A549 treated with CORT108297 at 1 μM for 4 hours (cell line): ENCODE data around the gene TRIM66. TPM values are rescaled to one million over a fixed set of nuclear protein-coding genes. Genes with fewer than 3 reads are reported as not detected.

Source experiments
- total RNA-seq: library from RNA; stranded (reverse); fragments of 200-300 nt; extraction: Qiagen RNA extraction; gene quantifications from 5 replicates; pipeline ENCODE4 v1.2.3, GENCODE V29; 2022

TRIM66 gene, protein sequence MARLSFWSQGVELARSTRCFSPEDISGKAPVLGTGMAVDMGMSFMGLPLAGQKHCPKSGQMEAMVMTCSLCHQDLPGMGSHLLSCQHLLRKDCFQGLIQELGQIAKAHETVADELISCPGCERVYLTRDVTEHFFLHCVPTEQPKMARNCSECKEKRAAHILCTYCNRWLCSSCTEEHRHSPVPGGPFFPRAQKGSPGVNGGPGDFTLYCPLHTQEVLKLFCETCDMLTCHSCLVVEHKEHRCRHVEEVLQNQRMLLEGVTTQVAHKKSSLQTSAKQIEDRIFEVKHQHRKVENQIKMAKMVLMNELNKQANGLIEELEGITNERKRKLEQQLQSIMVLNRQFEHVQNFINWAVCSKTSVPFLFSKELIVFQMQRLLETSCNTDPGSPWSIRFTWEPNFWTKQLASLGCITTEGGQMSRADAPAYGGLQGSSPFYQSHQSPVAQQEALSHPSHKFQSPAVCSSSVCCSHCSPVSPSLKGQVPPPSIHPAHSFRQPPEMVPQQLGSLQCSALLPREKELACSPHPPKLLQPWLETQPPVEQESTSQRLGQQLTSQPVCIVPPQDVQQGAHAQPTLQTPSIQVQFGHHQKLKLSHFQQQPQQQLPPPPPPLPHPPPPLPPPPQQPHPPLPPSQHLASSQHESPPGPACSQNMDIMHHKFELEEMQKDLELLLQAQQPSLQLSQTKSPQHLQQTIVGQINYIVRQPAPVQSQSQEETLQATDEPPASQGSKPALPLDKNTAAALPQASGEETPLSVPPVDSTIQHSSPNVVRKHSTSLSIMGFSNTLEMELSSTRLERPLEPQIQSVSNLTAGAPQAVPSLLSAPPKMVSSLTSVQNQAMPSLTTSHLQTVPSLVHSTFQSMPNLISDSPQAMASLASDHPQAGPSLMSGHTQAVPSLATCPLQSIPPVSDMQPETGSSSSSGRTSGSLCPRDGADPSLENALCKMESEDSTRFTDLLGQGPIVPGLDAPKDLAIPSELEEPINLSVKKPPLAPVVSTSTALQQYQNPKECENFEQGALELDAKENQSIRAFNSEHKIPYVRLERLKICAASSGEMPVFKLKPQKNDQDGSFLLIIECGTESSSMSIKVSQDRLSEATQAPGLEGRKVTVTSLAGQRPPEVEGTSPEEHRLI (N-terminal part only)
- total RNA-seq: 1.7 to 2.8 TPM (median 2.3 TPM) in 5 replicates

DNA sequence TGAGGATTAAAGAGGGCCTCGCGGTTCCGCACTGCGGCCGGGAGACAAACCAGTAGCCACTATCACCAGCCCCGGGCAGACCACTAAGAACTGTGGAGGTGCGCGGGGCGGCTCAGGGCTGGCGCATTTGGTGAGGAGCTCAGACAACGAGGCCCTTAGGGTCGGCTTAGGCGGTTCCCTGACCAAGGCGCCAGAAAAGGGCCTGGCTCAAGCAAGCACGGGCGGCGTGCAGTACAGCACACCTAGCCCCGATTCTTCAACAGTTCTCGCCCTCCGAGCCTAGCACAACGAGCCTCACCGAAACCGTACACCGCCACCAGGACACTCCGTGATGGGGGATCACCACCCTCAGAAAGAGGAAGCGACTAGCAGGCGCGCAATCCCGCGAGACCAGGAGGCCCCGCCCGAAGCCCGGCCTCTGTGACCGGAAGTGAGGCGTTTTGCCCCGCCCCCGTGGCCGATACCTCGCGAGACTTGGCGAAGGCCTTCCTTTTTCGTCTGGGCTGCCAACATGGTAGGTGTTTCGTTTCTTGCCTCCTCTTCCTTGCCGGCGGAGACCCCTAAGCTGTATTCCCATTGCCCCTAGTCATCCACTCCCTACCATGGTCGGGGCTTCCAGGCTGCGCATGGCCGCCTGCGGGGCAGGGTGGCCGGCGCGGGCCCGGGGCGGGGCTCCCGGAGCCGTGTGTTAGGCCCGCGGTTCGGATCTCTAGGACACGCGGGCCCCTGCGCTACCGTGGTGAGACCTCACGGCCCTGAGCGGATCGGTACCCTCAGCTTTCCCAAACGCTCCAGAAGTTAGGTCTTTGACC, at the start of gene TRIM66, which contains the start of gene RPL27A:
TSS of gene TRIM66 (minus strand) at position 363 of the 812 bp plus-strand sequence. CDS start 10,391 bp downstream, outside the sequence.
TSS of gene RPL27A (plus strand) at position 490 of the 812 bp plus-strand sequence. CDS start at position 512, 22 bp downstream.

DNA sequence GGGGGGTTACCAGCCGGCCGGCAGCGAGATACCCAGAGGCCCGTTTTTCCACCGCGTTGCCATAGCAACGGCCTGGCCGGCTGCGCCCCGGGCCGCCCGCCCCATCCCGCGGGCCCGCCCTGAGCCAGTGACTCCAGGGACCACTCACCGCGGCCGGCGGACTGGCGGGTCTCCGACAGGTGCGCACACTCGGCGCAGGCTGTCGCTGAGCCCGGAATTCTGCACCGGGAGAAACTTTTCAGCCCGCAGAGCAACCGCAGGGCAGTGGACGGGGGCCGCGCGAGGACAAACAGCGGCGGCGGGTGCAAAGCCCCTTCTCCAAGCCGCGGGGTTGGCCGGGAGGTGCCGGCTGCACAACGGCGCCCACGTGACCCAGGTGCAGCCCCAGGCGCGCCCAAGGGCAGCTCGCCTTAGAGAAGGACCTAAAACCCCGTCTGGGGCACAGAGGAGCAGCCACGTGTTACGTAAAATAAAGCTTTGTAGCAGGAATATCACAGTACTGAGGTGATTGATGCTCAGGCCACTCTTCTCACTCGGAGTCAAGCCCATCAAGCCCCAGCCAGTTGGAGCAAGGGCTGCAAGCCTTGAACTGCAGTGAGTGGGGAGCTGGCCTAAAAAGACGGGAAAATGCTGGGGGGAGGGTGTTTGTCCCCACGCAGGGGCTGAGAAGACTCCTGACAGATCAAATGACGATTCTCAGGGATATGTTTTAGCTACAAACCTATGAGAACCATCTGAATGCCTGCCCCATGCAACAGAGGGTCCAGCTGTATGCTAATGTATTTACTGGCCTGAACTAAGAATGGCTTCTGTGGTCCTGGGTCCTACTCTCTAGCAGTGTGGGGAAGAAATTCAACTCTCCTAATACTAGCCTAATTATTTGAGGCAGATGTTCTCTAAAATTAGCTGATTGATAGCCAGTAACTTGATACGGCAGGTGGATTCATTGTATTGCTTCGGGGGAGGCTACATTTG, 88.2 kb downstream of the TRIM66 start, which contains the start of gene STK33:
TSS of gene STK33 (minus strand) at position 294 of the 975 bp plus-strand sequence. CDS start 119,323 bp downstream, outside the sequence.

Other genes starting within 250 kb of the TRIM66 start
- gene STK33, start 88.4 kb downstream of the TRIM66 start, total RNA-seq: 3.2 to 5.2 TPM (median 4.4 TPM) in 5 replicates
- gene RPL27A, start 127 bp upstream of the TRIM66 start, total RNA-seq: 2,465 to 2,709 TPM (median 2,546 TPM) in 5 replicates
- 38.9 to 46.9 TPM (median 43.8 TPM) in 5 replicates for gene AKIP1, start 228.5 kb upstream of the TRIM66 start, total RNA-seq